Measurements from ENCODE around the gene SPEF1. TPM values are rescaled to one million over a fixed set of nuclear protein-coding genes. Genes with fewer than 3 reads are reported as not detected.

SPEF1 gene
- polyA plus RNA-seq, 3 donors = 0.09 TPM; not detected in 2

DNA sequence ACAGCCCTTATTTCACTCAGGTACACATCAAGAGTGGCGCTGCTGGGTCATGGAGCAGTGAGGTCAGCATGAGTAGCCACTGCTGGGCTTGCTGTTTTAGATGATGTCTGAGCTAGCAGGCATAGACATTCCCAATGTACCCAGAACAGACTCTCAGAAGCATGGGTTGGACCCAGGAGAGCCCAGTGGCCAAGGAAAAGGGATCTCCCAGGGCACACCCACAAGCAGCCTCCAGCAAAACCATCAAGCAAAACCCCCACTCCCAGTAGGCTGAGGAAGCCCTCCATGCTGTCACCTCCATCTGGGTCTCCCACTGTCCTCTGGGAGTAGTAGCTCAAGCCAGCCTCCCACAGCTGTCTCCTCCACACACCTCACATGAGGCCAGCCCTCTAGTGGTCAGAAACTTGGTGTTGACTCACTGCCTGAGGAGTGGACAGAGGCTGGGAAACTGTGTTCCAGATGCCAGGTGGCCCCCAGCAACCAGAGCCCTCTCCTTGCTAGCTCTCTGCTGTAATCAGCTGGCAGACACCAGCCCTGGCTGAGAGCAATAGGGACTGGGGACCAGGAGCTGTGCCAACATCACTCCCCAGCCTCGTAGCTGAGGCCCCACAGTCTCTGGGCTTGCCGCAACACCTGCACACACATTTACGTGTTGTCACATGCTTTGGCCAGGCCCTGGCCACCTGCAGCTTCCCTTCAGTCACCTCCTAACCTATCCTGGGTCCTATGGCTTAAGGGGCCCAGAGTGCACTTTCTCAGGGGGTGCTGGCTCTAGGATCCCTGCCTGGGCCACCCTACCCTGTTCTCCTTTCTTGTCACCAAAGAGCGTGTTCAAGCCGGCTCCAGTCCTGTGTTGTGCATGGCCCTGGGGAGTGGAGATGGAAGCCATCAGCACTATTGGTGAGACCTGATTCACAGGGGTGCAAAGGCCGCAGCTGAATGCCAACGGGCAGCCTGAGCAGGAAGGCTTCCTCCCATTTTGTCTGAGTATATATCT lies 37.2 kb upstream of the SPEF1 start:
- Histone ChIP-seq H3K9ac (ENCODE audit: insufficient read depth, low read length, poor library complexity, severe bottlenecking) (no peak overlapping the region), H4K20me1 (ENCODE audit: insufficient read depth, low read length) (no peaks in the 10 kb centered on the region), H2AFZ (ENCODE audit: insufficient read depth, low read depth, low read length, poor library complexity, severe bottlenecking) (peak overlapping the region; percentile 37), H3K9me3 (replicated peaks in 1 of 2; ENCODE audit: control insufficient read depth in 1 of 2, insufficient read depth in 1 of 2, low read length in 2 of 2) (no peaks in the 10 kb centered on the region), H3K4me3 (replicated peaks in 1 of 3; ENCODE audit: low read depth in 2 of 3, low read length in 3 of 3) (no peak overlapping the region), H3K27me3 (ENCODE audit: control insufficient read depth in 2 of 2, insufficient read depth in 2 of 2, low read length in 2 of 2) (no peaks in the 10 kb centered on the region), H3K4me2 (replicated peaks; ENCODE audit: extremely low read depth, low read length, poor library complexity, severe bottlenecking) (no peak overlapping the region), H3K4me1 (ENCODE audit: control insufficient read depth in 1 of 2, insufficient read depth in 2 of 2, low read length in 2 of 2) (peaks cover 20 to 33% of the 10 kb centered on the region in 2 donors), H3K27ac (ENCODE audit: low read depth in 1 of 2, low read length in 2 of 2) (peak overlapping the region in 1 of 2 donors; percentile 44), H3K79me2 (ENCODE audit: insufficient read depth, low read length) (peaks cover 16% of the 10 kb centered on the region), H3K36me3 (replicated peaks in 1 of 2; ENCODE audit: control insufficient read depth in 1 of 2, insufficient read depth in 2 of 2, low read length in 2 of 2) (peaks cover 12 to 17% of the 10 kb centered on the region in 2 donors)
- H3K27me3 Mint-ChIP-seq (ENCODE audit: low read depth in 3 of 3) = peaks cover 0 to 3% (median 0%) of the 10 kb centered on the region in 3 donors
- H3K4me3 Mint-ChIP-seq = peak overlapping the region in 1 of 2 donors; percentile 9
- H3K36me3 Mint-ChIP-seq = peaks cover 13 to 18% of the 10 kb centered on the region in 2 donors
- H3K9me3 Mint-ChIP-seq = peaks cover 0 to 1% (median 0%) of the 10 kb centered on the region in 7 donors
- TF ChIP-seq, protein P1, sequence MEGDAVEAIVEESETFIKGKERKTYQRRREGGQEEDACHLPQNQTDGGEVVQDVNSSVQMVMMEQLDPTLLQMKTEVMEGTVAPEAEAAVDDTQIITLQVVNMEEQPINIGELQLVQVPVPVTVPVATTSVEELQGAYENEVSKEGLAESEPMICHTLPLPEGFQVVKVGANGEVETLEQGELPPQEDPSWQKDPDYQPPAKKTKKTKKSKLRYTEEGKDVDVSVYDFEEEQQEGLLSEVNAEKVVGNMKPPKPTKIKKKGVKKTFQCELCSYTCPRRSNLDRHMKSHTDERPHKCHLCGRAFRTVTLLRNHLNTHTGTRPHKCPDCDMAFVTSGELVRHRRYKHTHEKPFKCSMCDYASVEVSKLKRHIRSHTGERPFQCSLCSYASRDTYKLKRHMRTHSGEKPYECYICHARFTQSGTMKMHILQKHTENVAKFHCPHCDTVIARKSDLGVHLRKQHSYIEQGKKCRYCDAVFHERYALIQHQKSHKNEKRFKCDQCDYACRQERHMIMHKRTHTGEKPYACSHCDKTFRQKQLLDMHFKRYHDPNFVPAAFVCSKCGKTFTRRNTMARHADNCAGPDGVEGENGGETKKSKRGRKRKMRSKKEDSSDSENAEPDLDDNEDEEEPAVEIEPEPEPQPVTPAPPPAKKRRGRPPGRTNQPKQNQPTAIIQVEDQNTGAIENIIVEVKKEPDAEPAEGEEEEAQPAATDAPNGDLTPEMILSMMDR (IDR thresholded peaks at IDR 0.05) = peak; percentile 79
- peak overlapping the region in 6 of 7 donors; percentile 46 to 78 (median 62) for H3K27ac Mint-ChIP-seq
- intact Hi-C loops (cut with micrococcal nuclease) = loop anchor here in 1 of 2 donors (10.0 kb wide), 1 partner anchor 54 kb away; the partner anchor contains the start of gene ADISSP
- WGBS (ENCODE audit: insufficient coverage) = 90% methylated on average over 5 of the region's 8 CpGs
- DNase-seq = peak; percentile 66 to 81 (median 76)
- H3K4me1 Mint-ChIP-seq = peaks cover 22% of the 10 kb centered on the region

DNA sequence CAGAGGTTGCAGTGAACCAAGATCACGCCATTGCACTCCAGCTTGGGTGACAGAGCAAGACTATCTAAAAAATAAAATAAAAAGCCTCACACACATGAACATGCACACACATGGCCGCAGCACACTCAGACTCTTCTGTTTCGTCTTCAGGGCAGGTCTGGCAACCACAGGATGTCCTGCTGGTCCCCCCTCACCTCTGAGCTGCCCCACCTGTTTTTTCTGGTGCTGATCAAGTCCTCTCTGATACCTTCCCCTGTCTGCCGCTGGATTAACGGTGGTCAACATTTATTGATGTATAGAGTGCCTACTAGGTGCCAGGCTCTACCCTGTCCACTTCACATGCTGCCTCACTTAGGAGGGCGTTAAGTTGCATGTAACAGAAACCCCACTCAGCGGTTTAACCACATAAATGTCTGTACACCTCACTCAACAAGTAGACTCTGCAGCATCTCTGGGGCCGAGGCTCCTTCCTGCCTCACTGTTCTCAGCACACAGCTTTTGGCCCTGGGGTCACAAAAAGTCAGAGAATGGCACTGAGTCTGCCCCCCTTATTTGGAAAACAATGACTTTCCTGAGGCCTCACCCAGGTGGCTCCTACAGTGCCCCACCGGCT lies 34.6 kb upstream of the SPEF1 start:
- Histone ChIP-seq H3K9ac (ENCODE audit: insufficient read depth, low read length, poor library complexity, severe bottlenecking) (no peak overlapping the region), H3K9me3 (replicated peaks in 1 of 2; ENCODE audit: control insufficient read depth in 1 of 2, insufficient read depth in 1 of 2, low read length in 2 of 2) (no peaks in the 10 kb centered on the region), H3K27me3 (ENCODE audit: control insufficient read depth in 2 of 2, insufficient read depth in 2 of 2, low read length in 2 of 2) (no peaks in the 10 kb centered on the region), H2AFZ (ENCODE audit: insufficient read depth, low read depth, low read length, poor library complexity, severe bottlenecking) (no peak overlapping the region), H3K27ac (ENCODE audit: low read depth in 1 of 2, low read length in 2 of 2) (no peak overlapping the region), H3K4me3 (replicated peaks in 1 of 3; ENCODE audit: low read depth in 2 of 3, low read length in 3 of 3) (no peak overlapping the region), H3K79me2 (ENCODE audit: insufficient read depth, low read length) (peaks cover 2% of the 10 kb centered on the region), H4K20me1 (ENCODE audit: insufficient read depth, low read length) (no peaks in the 10 kb centered on the region), H3K4me1 (ENCODE audit: control insufficient read depth in 1 of 2, insufficient read depth in 2 of 2, low read length in 2 of 2) (peaks cover 40 to 50% of the 10 kb centered on the region in 2 donors), H3K4me2 (replicated peaks; ENCODE audit: extremely low read depth, low read length, poor library complexity, severe bottlenecking) (no peak overlapping the region), H3K36me3 (replicated peaks in 1 of 2; ENCODE audit: control insufficient read depth in 1 of 2, insufficient read depth in 2 of 2, low read length in 2 of 2) (no peaks in the 10 kb centered on the region)
- intact Hi-C loops (cut with micrococcal nuclease) = loop anchor here in 1 of 2 donors (10.0 kb wide), 1 partner anchor 51 kb away; the partner anchor contains the start of gene ADISSP
- peak overlapping the region in 2 of 7 donors; percentile 34 to 75 for H3K27ac Mint-ChIP-seq
- peak in 1 of 3 donors; percentile 2 for DNase-seq
- TF ChIP-seq, protein P1 (IDR thresholded peaks at IDR 0.05) = no peak
- H3K9me3 Mint-ChIP-seq = peaks cover 0 to 4% (median 0%) of the 10 kb centered on the region in 7 donors
- H3K27me3 Mint-ChIP-seq (ENCODE audit: low read depth in 3 of 3) = peaks cover 0 to 3% (median 1%) of the 10 kb centered on the region in 3 donors
- no peak overlapping the region for H3K4me3 Mint-ChIP-seq
- H3K4me1 Mint-ChIP-seq = peaks cover 42% of the 10 kb centered on the region
- WGBS (ENCODE audit: insufficient coverage) = 69% methylated on average over 7 of the region's 9 CpGs
- H3K36me3 Mint-ChIP-seq = peaks cover 3 to 4% of the 10 kb centered on the region in 2 donors
